DOHH2 (cell line): ENCODE results near the gene SMAD3.
A peak's percentile ranks its signal among the peaks of the same experiment; 100 is the strongest.

Source experiments
- H3F3A ChIP-seq: fragments of 200-600 bp; sonication (generic), shearing (Covaris generic); 2 replicates; pipeline ENCODE4 v1.6.0; 2016; ENCODE audit warnings: antibody characterized with exemption, mild to moderate bottlenecking; ENCODE audit not compliant: control insufficient read depth, insufficient read depth
- H3K27ac ChIP-seq: fragments of 200-600 bp; sonication (generic); 2 replicates; pipeline ENCODE4 v1.5.1; 2014; ENCODE audit warnings: low read depth, mild to moderate bottlenecking, low read length, moderate library complexity
- H3K27me3 ChIP-seq: fragments of 200-600 bp; sonication (generic); 2 replicates; pipeline ENCODE4 v1.6.1; 2014; ENCODE audit warnings: mild to moderate bottlenecking, low read length, mixed read lengths; ENCODE audit not compliant: control insufficient read depth
- H3K36me3 ChIP-seq: fragments of 200-600 bp; sonication (generic); 2 replicates; pipeline ENCODE4 v1.6.1; 2014; ENCODE audit warnings: mild to moderate bottlenecking, low read length, moderate library complexity, mixed read lengths; ENCODE audit not compliant: control insufficient read depth
- H3K4me1 ChIP-seq: fragments of 200-600 bp; sonication (generic); 2 replicates; pipeline ENCODE4 v1.6.1; 2014; ENCODE audit warnings: mild to moderate bottlenecking, low read length, mixed read lengths; ENCODE audit not compliant: control insufficient read depth
- H3K4me2 ChIP-seq: fragments of 200-600 bp; sonication (generic); 2 replicates; pipeline ENCODE4 v1.6.0; 2014; ENCODE audit warnings: mild to moderate bottlenecking, low read length, moderate library complexity
- H3K4me3 ChIP-seq: fragments of 200-600 bp; sonication (generic); 2 replicates; pipeline ENCODE4 v1.5.1; 2014; ENCODE audit warnings: mild to moderate bottlenecking, low read length, mixed read lengths
- H3K79me2 ChIP-seq: fragments of 200-600 bp; sonication (generic); 2 replicates; pipeline ENCODE4 v1.6.1; 2014; ENCODE audit warnings: mild to moderate bottlenecking, low read length, mixed read lengths; ENCODE audit not compliant: control insufficient read depth
- H3K9me2 ChIP-seq: fragments of 200-600 bp; sonication (generic); replicated peaks from 2 replicates; pipeline ENCODE4 v1.6.1; 2014; ENCODE audit warnings: mild to moderate bottlenecking, low read length, mixed read lengths; ENCODE audit not compliant: control insufficient read depth
- H3K9me3 ChIP-seq: fragments of 200-600 bp; sonication (generic); 2 replicates; pipeline ENCODE4 v1.6.1; 2014; ENCODE audit warnings: antibody characterized with exemption, low read length, mixed read lengths; ENCODE audit not compliant: control insufficient read depth, insufficient read depth
- H4K20me1 ChIP-seq: fragments of 200-600 bp; sonication (generic); 2 replicates; pipeline ENCODE4 v1.6.0; 2014; ENCODE audit warnings: low read depth, mild to moderate bottlenecking, antibody characterized with exemption, low read length, moderate library complexity; ENCODE audit not compliant: control insufficient read depth, insufficient read depth
- EZH2phosphoT487 ChIP-seq: fragments of 200-600 bp; sonication (generic); IDR thresholded peaks from 2 replicates; pipeline ENCODE4 v1.6.1; 2017; ENCODE audit warnings: borderline replicate concordance, mild to moderate bottlenecking, antibody characterized with exemption, low read length, moderate library complexity, mixed read lengths
- TF ChIP-seq, protein P1 (sequence below): fragments of 200-600 bp; sonication (generic); IDR thresholded peaks from one replicate; pipeline ENCODE4 v1.5.1; 2014; ENCODE audit warnings: antibody characterized with exemption, mild to moderate bottlenecking, low read depth, low read length; ENCODE audit not compliant: poor library complexity, severe bottlenecking

Gene SMAD3

DNA sequence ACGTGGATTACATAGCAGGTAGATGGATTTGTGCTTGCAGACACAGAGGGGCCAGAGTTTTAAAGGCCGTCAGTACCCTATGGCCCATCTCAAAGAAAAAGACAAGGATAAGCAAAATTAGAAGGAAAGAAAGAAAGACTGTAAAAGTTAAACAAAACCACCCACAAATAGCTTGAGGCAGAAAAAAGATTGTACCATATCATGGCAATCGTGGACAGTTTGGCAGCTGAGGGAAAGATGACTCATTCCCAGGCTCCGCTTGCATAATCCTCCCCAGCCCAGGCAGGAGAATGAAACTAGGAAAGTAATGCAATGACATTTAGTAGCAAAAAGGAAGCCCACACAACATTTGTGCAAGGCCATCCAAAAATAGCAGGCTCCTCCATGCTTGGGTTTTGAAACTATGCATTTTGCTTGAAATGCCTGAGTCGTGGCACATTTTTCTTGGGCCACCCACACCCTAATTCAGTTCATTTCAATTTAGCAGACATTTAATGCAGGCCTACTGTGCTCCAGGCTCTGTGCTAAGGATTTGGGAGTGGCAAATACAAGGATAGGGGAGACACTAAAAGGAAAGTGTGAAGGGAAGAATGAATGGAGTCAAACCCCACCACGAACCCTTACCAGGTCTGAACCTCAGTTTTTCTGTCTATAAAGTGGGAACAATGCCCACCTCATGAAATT lies 40.9 kb upstream of the SMAD3 start:
- no peaks in the 10 kb centered on the region for H3K9me2 ChIP-seq
- H3K4me2 ChIP-seq: no peak overlapping the region
- H4K20me1 ChIP-seq: no peaks in the 10 kb centered on the region
- no peaks in the 10 kb centered on the region for H3K79me2 ChIP-seq
- H3K9me3 ChIP-seq: no peaks in the 10 kb centered on the region
- 0 out of 2 replicates have a peak, but pooled peaks cover 2% of the 10 kb centered on the region for H3K27me3 ChIP-seq
- no peaks in the 10 kb centered on the region for H3K36me3 ChIP-seq
- H3K4me3 ChIP-seq: no peak overlapping the region
- H3K27ac ChIP-seq: no peak overlapping the region
- no peak for TF ChIP-seq EZH2phosphoT487
- TF ChIP-seq, protein P1, sequence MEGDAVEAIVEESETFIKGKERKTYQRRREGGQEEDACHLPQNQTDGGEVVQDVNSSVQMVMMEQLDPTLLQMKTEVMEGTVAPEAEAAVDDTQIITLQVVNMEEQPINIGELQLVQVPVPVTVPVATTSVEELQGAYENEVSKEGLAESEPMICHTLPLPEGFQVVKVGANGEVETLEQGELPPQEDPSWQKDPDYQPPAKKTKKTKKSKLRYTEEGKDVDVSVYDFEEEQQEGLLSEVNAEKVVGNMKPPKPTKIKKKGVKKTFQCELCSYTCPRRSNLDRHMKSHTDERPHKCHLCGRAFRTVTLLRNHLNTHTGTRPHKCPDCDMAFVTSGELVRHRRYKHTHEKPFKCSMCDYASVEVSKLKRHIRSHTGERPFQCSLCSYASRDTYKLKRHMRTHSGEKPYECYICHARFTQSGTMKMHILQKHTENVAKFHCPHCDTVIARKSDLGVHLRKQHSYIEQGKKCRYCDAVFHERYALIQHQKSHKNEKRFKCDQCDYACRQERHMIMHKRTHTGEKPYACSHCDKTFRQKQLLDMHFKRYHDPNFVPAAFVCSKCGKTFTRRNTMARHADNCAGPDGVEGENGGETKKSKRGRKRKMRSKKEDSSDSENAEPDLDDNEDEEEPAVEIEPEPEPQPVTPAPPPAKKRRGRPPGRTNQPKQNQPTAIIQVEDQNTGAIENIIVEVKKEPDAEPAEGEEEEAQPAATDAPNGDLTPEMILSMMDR: no peak
- H3F3A ChIP-seq: no peaks in the 10 kb centered on the region
- H3K4me1 ChIP-seq: peaks cover 10% of the 10 kb centered on the region

DNA sequence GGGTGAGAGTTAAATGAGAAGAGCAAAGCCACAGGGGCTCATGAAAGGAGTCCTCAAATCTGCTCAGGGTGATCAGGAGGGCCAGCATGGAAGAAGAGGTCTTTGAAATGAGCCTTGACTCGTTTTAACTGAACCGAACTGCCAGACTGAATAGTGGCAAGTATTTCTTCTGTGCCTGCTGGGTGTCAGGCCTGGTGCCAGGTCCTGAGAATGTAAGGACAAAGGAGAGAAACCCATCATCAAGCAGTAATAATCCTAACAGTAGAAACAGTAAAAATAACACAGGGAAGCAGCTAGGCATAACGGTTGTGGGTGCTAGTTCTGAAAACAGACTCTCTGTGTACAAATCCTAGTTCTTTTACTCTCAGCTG lies 40.4 kb upstream of the SMAD3 start:
- TF ChIP-seq, protein P1: no peak
- no peak for TF ChIP-seq EZH2phosphoT487
- H3K79me2 ChIP-seq: no peaks in the 10 kb centered on the region
- no peak overlapping the region for H3K4me2 ChIP-seq
- H3K4me1 ChIP-seq: peaks cover 10% of the 10 kb centered on the region
- no peak overlapping the region for H3K4me3 ChIP-seq
- H4K20me1 ChIP-seq: no peaks in the 10 kb centered on the region
- no peaks in the 10 kb centered on the region for H3K9me3 ChIP-seq
- H3K9me2 ChIP-seq: no peaks in the 10 kb centered on the region
- no peaks in the 10 kb centered on the region for H3K36me3 ChIP-seq
- 0 out of 2 replicates have a peak, but pooled peaks cover 2% of the 10 kb centered on the region for H3K27me3 ChIP-seq
- H3K27ac ChIP-seq: no peak overlapping the region
- H3F3A ChIP-seq: no peaks in the 10 kb centered on the region

- Histone ChIP-seq H3K27ac (no peak overlapping the region), H4K20me1 (no peaks in the 10 kb centered on the region), H3K9me3 (no peaks in the 10 kb centered on the region), H3K27me3 (0 out of 2 replicates have a peak, but pooled peaks cover 2% of the 10 kb centered on the region), H3K4me1 (peaks cover 10% of the 10 kb centered on the region), H3F3A (no peaks in the 10 kb centered on the region), H3K4me2 (0 out of 2 replicates have a peak overlapping the region, but pooled peaks have one; percentile 19), H3K79me2 (no peaks in the 10 kb centered on the region), H3K9me2 (no peaks in the 10 kb centered on the region), H3K36me3 (no peaks in the 10 kb centered on the region), H3K4me3 (no peak overlapping the region)
- TF ChIP-seq EZH2phosphoT487: no peak
- TF ChIP-seq, protein P1: no peak
Measured at GRCh38 chr15:67025719-67026609, 39.4 kb upstream of the SMAD3 start.
